Measurements from ENCODE around the gene TRIM62.

DNA sequence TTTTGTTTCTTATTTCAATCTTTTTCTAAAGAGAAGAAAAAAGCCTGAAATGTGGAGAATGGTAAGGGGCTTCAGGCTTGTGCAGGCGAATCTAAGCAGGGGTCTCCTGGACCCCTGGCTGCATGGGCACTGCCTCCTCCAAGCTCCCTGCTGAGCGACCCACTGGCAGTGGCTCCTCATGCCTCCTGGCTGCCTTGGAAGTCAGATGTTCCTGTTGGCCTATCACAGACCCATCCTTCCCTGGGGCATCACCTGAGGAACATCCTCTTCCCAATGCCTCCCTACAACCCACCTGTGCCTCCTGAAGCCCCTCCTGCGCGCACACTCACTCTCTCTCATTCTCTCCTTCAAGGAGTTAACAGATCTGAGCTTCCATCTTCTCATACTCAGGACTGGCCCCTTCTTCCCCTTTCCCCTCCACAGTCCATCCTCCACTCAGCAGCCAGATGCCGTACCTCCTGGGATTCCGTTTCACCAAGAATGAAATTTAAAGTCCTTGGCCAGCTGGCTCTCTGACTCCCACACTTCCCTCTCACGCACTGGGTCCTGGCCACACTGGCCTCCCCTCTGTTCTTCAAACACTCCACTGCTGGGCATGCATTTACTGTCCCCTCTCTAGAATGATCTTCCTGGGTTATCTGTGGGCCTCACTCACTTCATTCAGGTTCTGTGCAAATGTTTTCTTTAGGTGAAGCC, 59.2 kb downstream of the TRIM62 start:
- TF ChIP-seq, protein P1, sequence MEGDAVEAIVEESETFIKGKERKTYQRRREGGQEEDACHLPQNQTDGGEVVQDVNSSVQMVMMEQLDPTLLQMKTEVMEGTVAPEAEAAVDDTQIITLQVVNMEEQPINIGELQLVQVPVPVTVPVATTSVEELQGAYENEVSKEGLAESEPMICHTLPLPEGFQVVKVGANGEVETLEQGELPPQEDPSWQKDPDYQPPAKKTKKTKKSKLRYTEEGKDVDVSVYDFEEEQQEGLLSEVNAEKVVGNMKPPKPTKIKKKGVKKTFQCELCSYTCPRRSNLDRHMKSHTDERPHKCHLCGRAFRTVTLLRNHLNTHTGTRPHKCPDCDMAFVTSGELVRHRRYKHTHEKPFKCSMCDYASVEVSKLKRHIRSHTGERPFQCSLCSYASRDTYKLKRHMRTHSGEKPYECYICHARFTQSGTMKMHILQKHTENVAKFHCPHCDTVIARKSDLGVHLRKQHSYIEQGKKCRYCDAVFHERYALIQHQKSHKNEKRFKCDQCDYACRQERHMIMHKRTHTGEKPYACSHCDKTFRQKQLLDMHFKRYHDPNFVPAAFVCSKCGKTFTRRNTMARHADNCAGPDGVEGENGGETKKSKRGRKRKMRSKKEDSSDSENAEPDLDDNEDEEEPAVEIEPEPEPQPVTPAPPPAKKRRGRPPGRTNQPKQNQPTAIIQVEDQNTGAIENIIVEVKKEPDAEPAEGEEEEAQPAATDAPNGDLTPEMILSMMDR (IDR thresholded peaks at IDR 0.05): no peak
- no peak for TF ChIP-seq POLR2AphosphoS5 (IDR thresholded peaks at IDR 0.05)
- no peak for TF ChIP-seq EP300 (IDR thresholded peaks at IDR 0.05; ENCODE audit: low read depth)
- no peak for TF ChIP-seq POLR2A (IDR thresholded peaks at IDR 0.05)
